GM23338 (cell line): Measurements from ENCODE around the gene SLC25A11. TPM values are rescaled to one million over a fixed set of nuclear protein-coding genes. Genes with fewer than 3 reads are reported as not detected.

Experiments used
- ATAC-seq: fragments of 200-7000 bp; cut with Tn5 transposase; 3 replicates; pipeline ENCODE4 v1.9.1; 2020
- DNase-seq: peaks from one replicate; pipeline ENCODE4 v3.0.0-alpha.2; 2015; ENCODE audit warnings: low spot score
- H2AFZ ChIP-seq: fragments of 200-600 bp; sonication (generic); 2 replicates; pipeline ENCODE4 v1.8.0; 2016; ENCODE audit warnings: antibody characterized with exemption, mild to moderate bottlenecking, moderate library complexity
- H3F3A ChIP-seq: fragments of 200-600 bp; sonication (generic); replicated peaks from 2 replicates; pipeline ENCODE4 v1.8.0; 2017; ENCODE audit warnings: antibody characterized with exemption, mixed run types, low read depth
- H3K27ac ChIP-seq: fragments of 200-600 bp; sonication (generic); 2 replicates; pipeline ENCODE4 v1.6.1; 2016; ENCODE audit warnings: low read depth
- H3K27me3 ChIP-seq: fragments of 200-600 bp; sonication (generic); 2 replicates; pipeline ENCODE4 v1.8.0; 2016; ENCODE audit warnings: mild to moderate bottlenecking, mixed run types, moderate library complexity; ENCODE audit not compliant: insufficient read depth
- H3K36me3 ChIP-seq: fragments of 200-600 bp; sonication (generic); 2 replicates; pipeline ENCODE4 v1.8.0; 2016; ENCODE audit warnings: mild to moderate bottlenecking; ENCODE audit not compliant: insufficient read depth
- H3K4me1 ChIP-seq: fragments of 200-600 bp; sonication (generic); 2 replicates; pipeline ENCODE4 v1.8.0; 2016; ENCODE audit warnings: mild to moderate bottlenecking, moderate library complexity; ENCODE audit not compliant: insufficient read depth
- H3K4me2 ChIP-seq: fragments of 200-600 bp; sonication (generic); 2 replicates; pipeline ENCODE4 v1.7.1; 2017; ENCODE audit warnings: mixed run types
- H3K4me3 ChIP-seq: fragments of 200-600 bp; sonication (generic); 2 replicates; pipeline ENCODE4 v1.6.1; 2016; ENCODE audit warnings: mixed run types
- H3K79me2 ChIP-seq: fragments of 200-600 bp; sonication (generic); replicated peaks from 2 replicates; pipeline ENCODE4 v1.8.0; 2017; ENCODE audit warnings: mild to moderate bottlenecking; ENCODE audit not compliant: insufficient read depth
- H3K9me2 ChIP-seq: fragments of 200-600 bp; sonication (generic); 2 replicates; pipeline ENCODE4 v1.8.0; 2017; ENCODE audit not compliant: insufficient read depth
- H4K20me1 ChIP-seq: fragments of 200-600 bp; sonication (generic); replicated peaks from 2 replicates; pipeline ENCODE4 v1.8.0; 2017; ENCODE audit warnings: mild to moderate bottlenecking; ENCODE audit not compliant: insufficient read depth
- H3K27ac Mint-ChIP-seq: 2 replicates; pipeline ENCODE4 v1.8.0; 2020; ENCODE audit warnings: inconsistent platforms, mild to moderate bottlenecking, moderate library complexity, mixed read lengths
- H3K27me3 Mint-ChIP-seq: 3 replicates; pipeline ENCODE4 v1.8.0; 2022; ENCODE audit warnings: low read depth, mild to moderate bottlenecking, moderate library complexity, mixed read lengths, inconsistent platforms; ENCODE audit not compliant: insufficient read depth, poor library complexity
- H3K36me3 Mint-ChIP-seq: 3 replicates; pipeline ENCODE4 v1.8.0; 2021; ENCODE audit warnings: low read depth, mild to moderate bottlenecking, inconsistent platforms, moderate library complexity, mixed read lengths
- H3K4me1 Mint-ChIP-seq: 3 replicates; pipeline ENCODE4 v1.8.0; 2020; ENCODE audit warnings: mild to moderate bottlenecking, inconsistent platforms, mixed read lengths
- H3K4me3 Mint-ChIP-seq: 3 replicates; pipeline ENCODE4 v1.8.0; 2021; ENCODE audit warnings: moderate library complexity, mild to moderate bottlenecking, inconsistent platforms, mixed read lengths
- H3K9me3 Mint-ChIP-seq: 3 replicates; pipeline ENCODE4 v1.8.0; 2020; ENCODE audit warnings: moderate library complexity, mild to moderate bottlenecking, inconsistent platforms, mixed read lengths
- CREB1 ChIP-seq: fragments of 250-450 bp; sonication (Bioruptor Pico); IDR thresholded peaks from 2 replicates; pipeline ENCODE4 v1.5.0; 2020; ENCODE audit warnings: low read depth, mild to moderate bottlenecking, moderate library complexity
- ETS1 ChIP-seq: IDR thresholded peaks from 2 replicates; pipeline ENCODE4 v1.6.1; 2016; ENCODE audit warnings: antibody characterized with exemption
- EZH2phosphoT487 ChIP-seq: fragments of 200-600 bp; sonication (generic); IDR thresholded peaks from one replicate; pipeline ENCODE4 v1.8.1; 2018; ENCODE audit warnings: antibody characterized with exemption; ENCODE audit not compliant: unreplicated experiment
- POLR2AphosphoS5 ChIP-seq: IDR thresholded peaks from 2 replicates; pipeline ENCODE4 v1.6.1; 2016; ENCODE audit warnings: antibody characterized with exemption, low read depth
- REST ChIP-seq: IDR thresholded peaks from one replicate; pipeline ENCODE4 v1.6.1; 2018; ENCODE audit warnings: antibody characterized with exemption; ENCODE audit not compliant: unreplicated experiment
- STAT1 ChIP-seq: IDR thresholded peaks from one replicate; pipeline ENCODE4 v1.6.1; 2016; ENCODE audit warnings: antibody characterized with exemption; ENCODE audit not compliant: unreplicated experiment
- ZNF114 ChIP-seq: fragments of 250-450 bp; sonication (Bioruptor Pico); IDR thresholded peaks from 2 replicates; pipeline ENCODE4 v1.5.0; 2020; ENCODE audit warnings: mild to moderate bottlenecking, moderate library complexity
- ZNF331 ChIP-seq: fragments of 250-450 bp; sonication (Bioruptor Pico); IDR thresholded peaks from 2 replicates; pipeline ENCODE4 v1.5.0; 2020; ENCODE audit warnings: low read depth, mild to moderate bottlenecking, moderate library complexity
- long read RNA-seq: library from polyadenylated mRNA; unstranded; transcript quantifications from one replicate; pipeline ENCODE4 v2.0.0, GENCODE V29; 2020; ENCODE audit not compliant: unreplicated experiment
- polyA plus RNA-seq: library from polyadenylated mRNA; unstranded; fragments of >200 nt; fragmentation: Nextera tagmentation; extraction: Ambion mirVana; gene quantifications from 2 replicates; pipeline ENCODE4 v1.2.1, GENCODE V29; 2016
- total RNA-seq: library from RNA; depleted of rRNA; stranded (reverse); fragments of >200 nt; shearing (Covaris generic); gene quantifications from 2 replicates; pipeline ENCODE4 v1.2.3, GENCODE V29; 2014; rRNA removed

Gene SLC25A11, protein sequence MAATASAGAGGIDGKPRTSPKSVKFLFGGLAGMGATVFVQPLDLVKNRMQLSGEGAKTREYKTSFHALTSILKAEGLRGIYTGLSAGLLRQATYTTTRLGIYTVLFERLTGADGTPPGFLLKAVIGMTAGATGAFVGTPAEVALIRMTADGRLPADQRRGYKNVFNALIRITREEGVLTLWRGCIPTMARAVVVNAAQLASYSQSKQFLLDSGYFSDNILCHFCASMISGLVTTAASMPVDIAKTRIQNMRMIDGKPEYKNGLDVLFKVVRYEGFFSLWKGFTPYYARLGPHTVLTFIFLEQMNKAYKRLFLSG
- total RNA-seq (70.4 and 73.6 TPM in 2 replicates), polyA plus RNA-seq (35.7 and 37.8 TPM in 2 replicates)
- long read RNA-seq, transcript SLC25A11-201 (8 exons, 1,897 nt), result major isoform, 108 of 118 reads
- long read RNA-seq, partial matches to known transcripts, result 0 of 118 reads
- long read RNA-seq, other reads (novel, unspliced or antisense), result 7 of 118 reads

DNA sequence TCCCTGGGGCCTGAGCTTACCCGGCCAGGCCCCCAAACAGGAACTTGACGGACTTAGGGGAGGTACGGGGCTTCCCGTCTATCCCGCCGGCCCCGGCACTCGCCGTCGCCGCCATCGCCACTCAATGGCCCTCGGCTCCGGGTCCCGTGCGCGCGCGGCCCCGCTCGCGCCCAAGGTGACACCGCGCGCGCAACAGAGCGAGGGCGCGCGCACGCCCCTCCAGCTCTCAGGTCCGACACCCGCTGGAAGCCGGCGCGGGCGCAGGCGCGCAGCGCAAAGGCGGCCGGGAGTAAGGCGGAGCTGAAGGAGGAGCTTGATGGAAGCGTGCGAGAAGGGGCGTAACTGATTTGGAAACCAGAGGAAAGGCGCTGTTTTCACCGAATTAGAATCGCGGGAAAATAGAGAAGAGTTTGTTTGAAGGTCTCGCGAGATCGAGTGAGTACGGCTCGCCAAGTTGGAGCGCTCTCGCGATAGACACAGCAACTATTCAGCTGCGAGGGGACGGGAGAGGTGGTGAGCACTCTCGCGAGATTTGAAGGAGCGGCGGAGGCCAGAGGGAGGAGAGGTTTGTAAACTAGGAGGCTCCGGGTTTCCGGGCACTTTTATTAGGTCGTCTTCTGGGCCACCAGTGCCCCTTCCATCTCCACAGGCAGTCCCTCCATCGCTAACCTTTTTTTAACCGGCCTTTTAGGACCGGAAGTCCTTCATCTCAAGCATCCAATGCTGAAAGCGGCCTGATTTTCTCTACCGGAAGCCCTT, at the start of gene SLC25A11, which contains the start of gene RNF167:
TSS of gene SLC25A11 (minus strand) at position 251 of the 759 bp plus-strand sequence. CDS start at position 115, 136 bp downstream.
TSS of gene RNF167 (plus strand) at position 473 of the 759 bp plus-strand sequence. CDS start 642 bp downstream, outside the sequence.
- Histone ChIP-seq H3K9me2 (no peaks in the 10 kb centered on the region), H3K27ac (peak within 1 kb of the TSS; percentile 84), H3K4me3 (peak within 1 kb of the TSS; percentile 78), H3K79me2 (peaks cover 36% of the 10 kb centered on the region), H3K4me2 (peak within 1 kb of the TSS; percentile 100), H3K4me1 (peaks cover 25% of the 10 kb centered on the region), H2AFZ (0 out of 2 replicates have a peak within 1 kb of the TSS, but pooled peaks have one; percentile 26), H3K27me3 (no peaks in the 10 kb centered on the region), H4K20me1 (peaks cover 19% of the 10 kb centered on the region; the same call in 1 of the 2 replicates), H3F3A (peaks cover 42% of the 10 kb centered on the region), H3K36me3 (peaks cover 5% of the 10 kb centered on the region)
- peaks cover 30% of the 10 kb centered on the region for H3K4me1 Mint-ChIP-seq
- peaks cover 24% of the 10 kb centered on the region for H3K27me3 Mint-ChIP-seq
- peak; percentile 100 for DNase-seq
- no peaks in the 10 kb centered on the region for H3K9me3 Mint-ChIP-seq
- ATAC-seq, result peak; percentile 74
- H3K27ac Mint-ChIP-seq, result peak within 1 kb of the TSS; percentile 100
- peaks cover 79% of the 10 kb centered on the region for H3K36me3 Mint-ChIP-seq
- TF ChIP-seq CREB1 (CRISPR knock-in tag) (peak; percentile 18; the same call in 1 of the 2 replicates), ZNF114 (CRISPR knock-in tag) (no peak), ETS1 (no peak), ZNF331 (CRISPR knock-in tag) (no peak), EZH2phosphoT487 (no peak), REST (no peak), POLR2AphosphoS5 (peak; percentile 89), STAT1 (no peak)
- peak within 1 kb of the TSS; percentile 92 for H3K4me3 Mint-ChIP-seq
